Astrocyte of the hippocampus (primary cell): ENCODE results near the gene ITSN2.
"Not testable (repeated sequence)": the region's sequence is repeated elsewhere in the genome, so short reads cannot be mapped to it uniquely, and the experiment has no call there.

Experiments
- DNase-seq: peaks from one replicate; pipeline ENCODE4 v3.0.0; 2011; ENCODE audit warnings: low read depth, low spot score

Gene ITSN2

DNA sequence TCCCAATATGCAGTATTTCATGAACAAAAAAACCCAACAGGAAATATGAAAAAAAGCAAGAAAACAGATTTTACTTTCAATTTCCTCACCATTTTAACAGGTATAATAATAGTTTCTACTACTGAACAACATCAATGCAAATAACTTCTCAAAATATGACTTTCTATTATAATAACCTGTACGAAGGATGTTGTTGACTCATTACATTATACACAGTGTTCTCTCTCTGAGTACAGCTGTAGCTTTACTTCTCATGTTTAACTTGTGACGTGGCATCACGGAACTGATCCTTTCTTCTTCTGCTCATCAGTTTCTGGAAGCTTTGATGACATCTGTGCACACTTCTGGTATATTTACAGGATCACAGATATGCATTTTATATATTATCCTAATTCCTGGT lies 145.5 kb downstream of the ITSN2 start:
- no peak for DNase-seq

DNA sequence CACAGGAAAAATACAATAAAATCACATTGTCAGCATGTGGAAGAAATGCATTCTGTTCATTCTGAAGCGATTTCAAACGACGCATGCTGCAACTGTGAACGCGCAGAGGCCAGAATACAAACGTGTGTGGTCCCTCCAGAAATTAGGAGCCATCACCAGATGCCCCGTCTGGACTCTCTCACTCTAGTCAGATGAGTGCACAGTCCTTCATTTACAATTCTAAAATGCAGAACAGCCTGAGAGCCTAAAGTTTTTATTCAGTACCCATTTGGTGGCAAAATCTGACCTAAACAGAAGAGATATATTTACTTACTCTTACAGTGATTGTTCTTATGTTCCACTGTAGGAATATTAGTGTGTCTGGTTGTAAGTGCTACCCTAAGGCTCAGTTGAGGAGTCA lies 148.9 kb downstream of the ITSN2 start:
- no peak for DNase-seq

DNA sequence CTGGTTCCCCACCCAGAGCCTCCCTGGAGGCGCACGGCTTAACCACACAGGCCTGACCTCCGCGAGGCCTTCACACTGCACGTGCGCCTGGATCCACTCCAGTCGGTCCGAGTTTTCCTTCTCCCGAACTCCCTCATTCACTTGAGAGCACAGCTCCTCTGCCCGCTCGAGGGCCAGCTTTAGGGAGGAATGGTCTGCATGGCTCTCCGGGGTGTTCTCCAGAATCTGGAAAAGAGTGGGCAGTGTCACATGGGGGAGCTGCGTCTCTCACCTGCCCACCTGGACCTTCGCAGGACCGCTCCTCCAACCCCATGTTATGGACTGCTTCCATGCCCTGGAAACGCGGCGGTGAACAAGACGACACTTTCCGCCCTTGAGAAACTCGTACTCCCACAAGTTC lies 149.6 kb downstream of the ITSN2 start:
- DNase-seq, result no peak

DNA sequence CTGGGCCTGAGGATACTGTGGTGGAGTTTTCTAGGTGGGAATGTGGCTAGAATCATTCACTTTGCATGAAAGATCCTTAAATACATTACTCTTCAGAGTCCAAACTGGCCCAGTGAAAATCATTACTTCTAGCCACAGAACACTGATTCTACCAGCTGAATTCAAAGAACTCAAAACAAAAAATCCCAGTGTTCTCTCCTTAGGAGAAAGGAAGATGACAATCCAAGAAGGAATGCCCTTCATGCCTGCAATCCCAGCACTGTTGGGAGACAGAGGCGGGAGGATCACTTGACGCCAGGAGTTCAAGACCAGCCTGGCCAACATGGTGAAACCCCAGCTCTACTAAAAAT lies 150.3 kb downstream of the ITSN2 start:
- DNase-seq, result no peak

DNA sequence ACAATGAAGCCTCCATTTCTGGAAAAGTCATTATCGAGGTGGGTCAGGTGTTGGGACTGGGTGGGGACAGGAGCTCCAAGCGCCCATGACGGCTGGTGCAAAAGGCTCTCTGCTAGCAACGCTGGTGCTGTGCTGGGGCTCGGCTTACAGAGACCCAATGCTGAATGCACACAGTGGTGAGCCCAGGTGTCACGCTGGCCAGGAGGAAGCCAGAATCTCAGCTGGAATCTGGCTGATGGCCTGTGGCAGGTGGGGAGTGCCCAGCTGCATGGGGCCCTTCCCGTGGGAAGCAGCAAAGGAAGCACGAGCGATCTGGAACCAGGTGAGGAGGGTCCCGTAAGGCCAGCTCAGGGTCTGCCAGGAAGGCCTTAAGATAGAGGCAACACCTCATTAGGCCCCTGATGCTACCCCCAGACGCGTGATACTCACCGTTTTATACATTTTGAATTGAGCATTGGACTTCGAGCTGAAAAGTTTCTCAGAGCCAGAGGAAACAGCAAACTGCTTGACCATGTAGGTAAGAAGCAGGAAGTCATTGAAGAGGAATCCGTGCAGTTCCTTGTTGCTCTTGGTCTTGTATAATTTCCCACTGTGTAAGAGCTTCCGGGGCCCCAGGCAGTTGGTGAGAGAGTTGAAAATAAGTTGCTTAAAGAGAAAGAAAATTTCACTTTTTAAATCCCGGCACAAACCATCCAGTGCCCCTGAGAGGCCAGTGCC lies 150.8 kb downstream of the ITSN2 start:
- no peak for DNase-seq

DNA sequence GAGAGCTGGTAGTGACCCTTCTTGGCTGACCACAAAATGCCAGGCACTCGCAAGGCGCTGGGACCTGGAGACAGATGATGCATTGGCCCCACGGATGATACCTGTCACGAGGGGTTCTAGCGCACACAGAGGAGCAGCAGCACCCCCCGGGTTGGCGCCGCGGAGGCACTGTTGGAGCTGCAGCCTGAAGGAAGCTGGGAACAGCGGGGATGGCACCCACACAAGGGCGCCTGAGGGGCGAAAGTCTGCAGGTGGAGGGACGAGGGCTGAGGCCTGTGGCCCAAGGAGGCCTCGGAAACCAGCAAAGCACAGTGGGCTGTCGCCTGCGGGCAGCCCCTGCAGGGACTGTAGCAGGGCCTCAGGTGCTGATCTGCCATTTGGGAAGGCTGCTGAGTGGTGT lies 151.8 kb downstream of the ITSN2 start:
- no peak for DNase-seq

DNA sequence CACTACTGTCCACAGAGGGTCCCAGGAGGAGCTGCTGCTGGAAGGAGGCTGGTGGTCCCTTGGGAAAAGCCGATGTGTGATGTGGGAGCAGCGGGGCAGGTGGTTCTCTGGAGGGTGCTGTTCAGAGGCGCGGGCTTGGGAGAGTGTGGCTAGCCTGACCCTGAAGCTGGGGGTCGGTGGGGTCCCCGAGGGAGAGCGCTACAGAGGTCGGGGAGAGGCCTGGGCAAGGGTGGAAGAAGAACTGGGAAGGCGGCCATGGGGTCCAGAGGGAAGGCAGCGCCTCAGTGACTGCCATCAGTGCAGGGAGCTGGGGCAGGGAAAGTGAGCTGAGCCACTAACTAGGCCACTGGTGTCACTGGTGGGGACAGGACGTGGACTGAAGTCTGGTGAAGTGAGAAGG lies 153.0 kb downstream of the ITSN2 start:
- no peak for DNase-seq

DNA sequence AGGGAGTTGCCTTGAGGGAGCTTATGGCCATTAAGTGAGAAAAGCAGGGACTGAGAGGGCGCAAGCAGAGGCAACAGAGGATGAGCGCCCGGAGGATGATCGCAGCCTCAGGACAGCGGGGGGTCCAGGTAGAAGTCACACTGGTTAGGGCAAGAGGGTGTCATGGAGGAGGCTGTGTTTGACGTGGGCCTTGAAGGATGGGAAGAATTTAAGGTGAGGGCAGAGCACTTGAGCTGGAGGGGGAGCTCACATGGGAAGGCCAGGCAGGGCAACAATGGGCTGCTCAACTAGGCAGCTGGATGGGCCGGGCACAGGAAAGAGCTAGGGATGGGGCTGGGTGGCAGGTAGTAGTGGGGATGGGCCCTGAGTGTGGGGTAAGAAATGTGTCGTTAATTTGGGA lies 153.6 kb downstream of the ITSN2 start:
- no peak for DNase-seq

DNA sequence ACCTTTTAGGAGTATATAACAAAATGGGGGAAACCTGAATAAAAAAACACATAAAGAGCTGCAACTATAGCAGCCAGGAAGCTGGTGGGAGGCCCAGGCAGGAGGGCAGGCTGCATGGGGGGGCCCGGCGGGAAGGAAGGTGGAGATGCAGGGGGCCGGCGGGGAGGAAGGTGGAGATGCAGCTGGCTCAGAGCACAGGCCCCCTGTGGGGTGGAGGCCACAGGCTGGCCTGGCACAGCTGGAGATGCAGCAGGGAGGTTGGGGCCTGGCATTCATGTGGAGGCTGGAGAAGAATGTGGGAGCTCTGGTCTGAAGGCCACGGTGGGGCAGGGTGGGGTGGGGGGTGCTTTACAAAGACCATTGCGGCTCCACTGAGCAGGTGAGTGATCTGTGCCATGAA lies 154.1 kb downstream of the ITSN2 start:
- no peak for DNase-seq

DNA sequence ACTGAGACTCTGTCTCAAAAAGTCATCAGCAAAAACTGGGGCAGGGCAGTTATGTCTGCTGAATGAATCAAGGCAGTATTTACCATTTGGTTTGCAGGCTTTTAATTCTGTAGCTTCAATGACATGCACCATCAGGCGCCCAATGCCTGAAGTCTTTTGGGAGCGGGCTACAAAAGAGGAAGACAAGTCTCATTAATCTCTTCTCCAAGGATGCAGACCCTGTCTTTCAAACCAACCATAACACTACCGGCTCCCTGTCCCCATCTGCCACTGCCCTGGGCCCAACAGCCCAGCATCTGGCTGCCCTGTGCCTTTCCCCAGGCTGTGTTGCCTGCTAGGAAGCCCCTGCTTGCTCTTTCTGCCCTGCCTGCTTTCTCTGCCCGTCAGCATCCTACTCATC lies 155.2 kb downstream of the ITSN2 start:
- DNase-seq, result no peak

DNA sequence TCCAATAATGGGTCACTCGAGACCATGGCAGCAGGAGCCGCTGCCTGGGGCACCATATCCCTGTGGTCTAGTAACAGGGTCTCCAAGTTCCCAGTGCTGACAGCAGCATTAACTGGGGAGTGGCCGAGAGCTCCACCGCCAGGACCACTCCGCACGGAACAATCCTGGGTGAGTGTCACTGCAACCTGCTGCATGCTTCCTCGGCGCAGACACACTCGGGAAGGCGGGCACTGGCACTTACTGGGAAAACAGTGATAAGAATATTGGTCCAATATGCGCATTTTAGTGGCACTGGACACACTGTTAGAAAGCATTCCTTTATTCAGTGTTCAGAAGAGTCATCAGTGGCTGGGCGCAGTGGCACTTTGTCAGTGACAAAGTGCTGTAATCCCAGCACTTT lies 155.8 kb downstream of the ITSN2 start:
- no peak for DNase-seq

DNA sequence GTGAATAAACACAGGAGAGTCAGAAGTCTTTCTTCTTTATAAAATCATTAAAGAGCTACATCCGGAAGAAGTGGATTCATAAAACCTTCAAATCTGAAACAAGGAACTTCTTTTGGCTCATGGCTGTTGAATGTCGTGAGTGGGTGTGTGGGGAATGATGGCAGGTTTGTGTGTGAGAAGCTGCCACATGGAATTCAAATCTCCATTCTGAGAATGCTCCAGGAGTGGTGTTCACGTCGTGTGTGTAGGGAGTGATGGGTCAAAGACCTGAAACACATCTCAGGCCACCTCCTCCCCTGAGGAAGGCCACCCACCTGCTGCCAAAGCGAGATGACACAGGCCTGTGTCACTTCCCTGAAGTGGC lies 156.6 kb downstream of the ITSN2 start:
- DNase-seq, result no peak

DNA sequence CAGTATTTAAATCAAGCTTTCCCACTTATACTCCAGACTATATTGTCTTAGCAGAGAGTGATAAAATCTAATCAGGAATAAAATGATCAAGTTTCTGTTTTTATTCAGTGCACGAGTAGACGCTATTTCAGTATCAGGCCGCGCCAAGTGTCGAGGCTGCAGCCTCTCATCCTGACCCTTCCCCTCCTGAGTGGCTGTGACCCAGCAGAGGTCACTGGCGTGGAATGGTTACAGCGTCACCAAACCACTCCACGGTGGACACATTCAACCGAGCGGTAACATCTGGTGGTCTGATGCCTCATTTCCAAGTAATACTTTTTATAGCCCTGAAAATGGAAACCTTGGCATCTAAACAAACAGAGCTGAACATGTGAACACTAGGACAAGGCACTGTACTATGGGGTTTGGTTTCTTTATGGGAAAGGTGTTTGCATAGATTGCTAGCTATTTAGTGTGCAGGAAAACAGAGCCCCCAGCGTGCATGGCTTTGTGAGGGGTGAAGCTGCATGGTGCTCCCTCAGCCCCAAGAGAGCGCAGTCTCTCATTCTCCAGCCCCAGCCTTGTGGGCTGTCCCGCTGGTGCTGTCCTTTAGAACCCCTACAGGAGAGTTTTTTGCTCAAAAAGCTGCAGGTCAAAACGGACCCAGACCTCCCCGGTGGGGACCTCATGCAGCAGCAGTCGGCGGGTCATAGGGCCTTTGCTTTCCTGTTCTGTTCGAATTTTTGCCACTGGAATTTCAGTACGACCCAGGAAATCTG lies 157.1 kb downstream of the ITSN2 start:
- DNase-seq, result no peak

DNA sequence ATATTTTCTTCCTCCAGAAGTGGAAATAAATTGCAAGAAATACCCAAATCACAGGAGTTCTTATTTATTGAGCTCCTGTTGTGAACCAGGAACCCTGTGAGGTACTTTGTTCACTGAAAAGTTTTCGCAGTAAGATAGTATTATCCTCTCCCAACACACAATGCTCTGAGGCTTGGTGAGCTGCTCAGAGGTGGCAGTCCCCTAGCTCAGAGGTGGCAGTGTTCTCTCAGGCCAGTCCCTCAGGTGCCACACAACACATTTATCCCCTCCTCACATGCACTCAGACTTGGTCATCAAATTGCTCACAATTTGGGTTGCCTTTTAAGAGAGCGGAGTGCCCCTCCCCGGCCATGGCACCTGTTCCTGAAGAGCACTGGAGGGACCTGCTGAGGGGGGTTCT lies 159.5 kb downstream of the ITSN2 start:
- no peak for DNase-seq

DNA sequence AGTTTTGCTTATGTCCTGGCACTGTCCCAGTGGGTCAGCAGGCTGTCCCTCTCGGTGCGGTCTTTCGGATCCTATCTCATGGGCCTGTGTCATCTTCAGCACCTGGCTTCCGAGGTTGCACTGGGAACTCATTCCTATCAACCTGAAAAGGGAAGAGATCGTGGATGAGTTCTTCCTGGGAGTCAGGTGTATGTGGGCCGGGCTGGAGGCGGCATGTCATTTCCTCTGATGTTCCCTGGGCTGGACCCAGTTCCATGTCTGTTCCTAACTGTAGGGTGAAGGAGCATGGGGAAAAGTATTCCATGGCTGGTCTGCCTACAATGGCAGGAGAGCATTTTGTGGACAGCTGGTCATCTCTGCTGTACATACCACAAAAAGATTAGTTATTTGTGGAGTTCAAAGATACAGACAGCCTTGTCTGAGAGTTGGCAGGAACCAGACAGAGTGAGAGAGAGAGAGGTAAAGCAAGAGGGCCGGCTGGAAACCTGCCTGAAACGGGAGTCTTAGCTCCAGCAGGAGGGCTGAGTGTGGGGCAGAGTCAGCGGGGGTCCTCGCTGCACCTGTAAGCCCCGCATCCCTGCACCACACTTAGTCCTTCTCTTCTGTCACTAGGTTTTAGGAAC lies 160.3 kb downstream of the ITSN2 start:
- DNase-seq, result peak; percentile 14

DNA sequence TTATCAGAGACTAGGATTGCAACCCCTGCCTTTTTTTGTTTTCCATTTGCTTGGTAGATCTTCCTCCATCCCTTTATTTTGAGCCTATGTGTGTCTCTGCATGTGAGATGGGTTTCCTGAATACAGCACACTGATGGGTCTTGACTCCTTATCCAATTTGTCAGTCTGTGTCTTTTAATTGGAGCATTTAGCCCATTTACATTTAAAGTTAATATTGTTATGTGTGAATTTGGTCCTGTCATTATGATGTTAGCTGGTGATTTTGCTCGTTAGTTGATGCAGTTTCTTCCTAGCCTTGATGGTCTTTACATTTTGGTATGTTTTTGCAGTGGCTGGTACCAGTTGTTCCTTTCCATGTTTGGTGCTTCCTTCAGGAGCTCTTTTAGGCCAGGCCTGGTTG lies 163.1 kb downstream of the ITSN2 start:
- not testable (repeated sequence) for DNase-seq

DNA sequence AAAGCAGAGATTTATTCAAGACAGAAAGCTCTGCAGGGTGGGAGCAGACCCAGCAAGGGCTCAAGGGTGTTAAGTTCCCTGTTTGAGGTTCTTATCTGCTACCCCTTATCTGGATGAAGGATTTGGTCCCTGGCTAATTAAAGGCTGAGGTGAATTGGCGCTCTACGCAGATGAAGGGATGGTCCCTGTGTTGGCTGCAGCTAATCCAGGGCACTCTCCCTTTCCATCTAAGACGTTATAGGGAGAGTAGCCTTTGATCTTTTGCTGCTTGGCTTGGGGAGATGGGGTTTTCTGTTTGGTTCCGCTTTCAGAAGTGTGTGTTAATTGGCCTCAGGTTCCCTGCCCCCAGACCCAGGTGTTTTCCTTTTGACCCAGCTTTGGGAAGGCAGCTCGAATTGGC lies 168.5 kb downstream of the ITSN2 start:
- DNase-seq, result no peak

DNA sequence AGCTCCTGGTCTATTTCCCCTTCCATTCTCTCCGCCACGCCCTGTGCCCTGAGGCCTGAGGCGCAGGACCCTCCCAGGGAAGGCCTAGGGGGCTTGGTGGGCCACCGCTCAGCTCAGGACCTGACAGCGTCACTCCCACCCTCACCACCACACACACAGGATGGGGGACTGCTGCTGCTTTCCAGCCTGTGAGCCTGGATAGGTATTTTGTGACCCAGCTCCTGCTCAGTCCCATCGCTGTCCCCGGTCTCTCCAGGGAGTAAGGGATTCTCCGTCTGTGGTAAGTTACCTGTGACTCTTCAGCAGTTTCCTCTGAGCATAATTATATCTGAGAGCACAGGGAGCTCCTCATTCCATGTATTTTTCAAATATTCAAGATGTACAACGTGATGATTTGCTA lies 169.2 kb downstream of the ITSN2 start:
- DNase-seq, result no peak

DNA sequence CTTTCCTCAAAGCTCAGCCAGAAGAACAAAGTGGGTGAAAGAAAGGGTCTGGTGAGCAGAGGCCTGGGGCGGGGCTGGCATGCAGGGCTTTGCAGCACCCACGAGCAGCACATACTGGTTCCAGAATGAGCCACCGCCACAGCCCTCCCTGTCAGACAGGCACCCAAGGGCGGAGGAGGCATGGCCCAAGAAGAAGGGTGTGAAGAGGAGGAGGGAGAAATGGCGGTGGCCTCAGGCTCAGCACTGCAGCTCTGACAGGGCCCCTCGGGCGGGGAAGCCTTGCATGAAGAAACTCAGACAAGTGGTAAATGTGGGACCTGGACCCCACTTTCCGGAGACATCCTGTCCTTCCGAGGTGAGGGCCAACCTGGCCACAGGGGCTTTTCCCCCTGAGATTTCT lies 169.8 kb downstream of the ITSN2 start:
- no peak for DNase-seq

DNA sequence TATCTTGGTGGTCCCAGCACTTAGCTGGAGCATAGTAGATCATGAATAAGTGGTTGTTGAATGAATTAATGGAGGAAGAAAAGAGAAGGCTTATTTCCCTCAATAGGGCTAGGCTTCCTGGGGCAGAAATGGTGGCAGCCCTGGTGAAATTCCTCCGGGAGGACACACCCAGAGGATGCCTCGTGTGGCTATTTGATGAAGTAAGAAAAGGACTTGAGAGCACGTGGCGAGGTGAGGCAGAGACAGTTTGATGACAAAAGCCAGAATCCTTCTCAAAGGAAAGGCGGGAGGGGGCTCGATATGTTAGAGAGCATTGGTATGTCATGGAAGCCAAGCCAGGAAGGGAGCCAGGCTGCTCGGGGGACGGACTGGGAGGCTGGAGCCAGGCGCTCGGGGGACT lies 170.8 kb downstream of the ITSN2 start:
- DNase-seq, result no peak

DNA sequence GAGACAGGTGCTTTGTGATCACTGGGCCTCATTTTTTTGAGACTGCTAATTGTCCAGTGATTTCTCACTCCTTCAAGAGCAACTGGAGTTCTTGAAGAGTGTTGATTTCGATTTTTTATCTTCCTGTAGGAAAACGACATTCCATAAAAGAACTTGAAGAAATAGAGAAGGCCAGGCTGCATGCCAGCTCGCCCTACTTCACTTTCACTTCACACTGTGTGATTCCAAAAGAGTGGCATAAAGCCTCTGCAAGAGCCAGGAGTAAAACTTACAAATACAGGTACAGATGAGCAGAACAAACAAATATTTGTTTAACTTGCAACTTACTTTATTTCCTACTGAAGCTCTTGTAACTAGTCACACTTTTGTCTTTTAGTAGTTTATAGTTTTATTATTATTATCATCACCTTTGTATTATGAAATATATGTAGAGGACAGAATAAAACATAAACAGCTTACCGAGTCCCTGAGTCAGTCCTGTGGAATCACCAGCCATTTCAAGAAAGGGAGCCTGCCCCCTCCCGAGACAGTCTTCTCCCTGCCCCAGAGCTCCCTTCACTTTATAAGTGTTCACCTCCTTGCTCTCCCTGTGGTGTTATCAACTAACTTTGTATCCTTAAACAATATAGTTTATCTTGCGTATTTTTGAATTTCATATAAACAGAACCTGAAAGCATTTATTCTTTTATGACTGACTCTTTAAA lies 176.8 kb downstream of the ITSN2 start:
- no peak for DNase-seq

DNA sequence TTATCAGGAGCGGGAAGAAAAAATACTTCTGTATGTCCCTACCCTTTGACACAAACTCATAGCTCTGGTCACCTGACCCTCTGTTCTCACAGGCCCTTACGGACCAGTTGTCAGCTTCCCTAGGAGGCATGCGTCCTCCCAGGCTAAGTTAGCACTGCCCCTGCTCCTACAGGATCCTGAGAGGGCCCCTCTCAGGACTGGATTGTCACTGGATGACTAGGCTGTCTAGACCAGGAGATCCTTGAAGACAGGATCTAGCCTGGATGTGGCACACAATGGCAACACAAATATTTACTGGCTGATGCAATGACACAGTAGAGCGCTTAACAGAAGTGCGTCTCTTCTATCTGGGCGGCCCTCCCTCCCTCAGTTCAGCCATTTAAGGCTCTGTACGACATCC lies 177.8 kb downstream of the ITSN2 start:
- DNase-seq, result no peak

DNA sequence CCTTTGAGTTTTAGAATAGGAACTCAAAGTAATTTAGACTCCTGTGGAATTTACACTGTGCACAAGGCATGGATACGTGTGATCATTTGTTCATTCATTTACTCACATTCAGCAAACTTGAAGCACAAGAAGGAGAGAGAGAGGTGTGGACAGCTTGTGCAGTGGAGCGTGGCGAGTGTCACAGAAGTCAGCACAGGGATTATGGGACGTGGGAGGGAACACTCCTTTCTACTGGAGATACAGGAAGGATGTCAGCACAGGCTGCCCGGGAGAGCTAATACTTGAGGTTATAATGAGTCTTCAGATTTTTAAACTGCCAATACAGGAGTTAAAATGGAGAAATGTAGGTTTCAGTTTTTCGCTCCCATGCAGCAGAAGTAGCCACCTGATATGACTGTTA lies 178.5 kb downstream of the ITSN2 start:
- no peak for DNase-seq
